HepG2 (cell line): ENCODE measurements around the gene FXR2. TPM values are rescaled to one million over a fixed set of nuclear protein-coding genes. Genes with fewer than 3 reads are reported as not detected.

Source experiments
- ATAC-seq: fragments of 200-7000 bp; cut with Tn5 transposase; 3 replicates; pipeline ENCODE4 v1.9.1; 2020; ENCODE audit warnings: mild to moderate bottlenecking, moderate library complexity
- BruUV-seq: library from RNA; stranded (reverse); fragments of 400-500 nt; replicated peaks from 2 replicates; lab custom pipeline; 2021; lab: Mats Ljungman, UMichigan
- CTCF ChIA-PET: fragments of 300-600 bp; formaldehyde crosslinking; extraction: SDS; loops from one replicate; lab custom pipeline; 2021; ENCODE audit warnings: low total read pairs, inconsistent platforms, low intra/inter-chr PET ratio; lab: Yijun Ruan, JAX
- POLR2A ChIA-PET: fragments of 350-600 bp; sonication (Branson Sonifier 250); formaldehyde crosslinking; loops from one replicate; lab custom pipeline; 2020; ENCODE audit warnings: antibody characterized with exemption, inconsistent platforms; lab: Yijun Ruan, JAX
- DNase-seq: peaks from one replicate; pipeline ENCODE4 v3.0.0-alpha.2; 2015; ENCODE audit warnings: low spot score
- FAIRE-seq: peaks from 3 replicates; lab custom pipeline; 2011; peaks lifted over from hg19 to GRCh38; lab: Jason Lieb, UNC
- H2AFZ ChIP-seq: one replicate; pipeline ENCODE4 v1.6.1; 2011; ENCODE audit warnings: low read length, inconsistent platforms
- H3K27ac ChIP-seq: fragments of 300-600 bp; 3 replicates; pipeline ENCODE4 v1.8.0; 2011; ENCODE audit warnings: mixed run types, mild to moderate bottlenecking, mixed read lengths, low read length, inconsistent platforms; ENCODE audit not compliant: insufficient read depth; ENCODE audit errors: extremely low read length
- H3K27me3 ChIP-seq, 2 experiments: fragments of 200-600 bp in 1 of 2; 2 replicates in 1 of 2; 3 replicates in 1 of 2; pipeline versions ENCODE4 v1.6.0 to v1.8.0; 2011; ENCODE audit warnings: low read length in 2 of 2, mild to moderate bottlenecking in 2 of 2, moderate library complexity in 2 of 2, inconsistent platforms in 1 of 2; ENCODE audit not compliant: insufficient read depth in 2 of 2, control insufficient read depth in 1 of 2
- H3K36me3 ChIP-seq, 2 experiments: fragments of 200-600 bp in 1 of 2; replicated peaks in 1 of 2; 2 replicates in 1 of 2; 3 replicates in 1 of 2; pipeline versions ENCODE4 v1.5.1 to v1.8.0; 2011; ENCODE audit warnings: low read length in 2 of 2, inconsistent platforms in 1 of 2; ENCODE audit not compliant: insufficient read depth in 2 of 2, control insufficient read depth in 1 of 2
- H3K4me1 ChIP-seq: 2 replicates; pipeline ENCODE4 v1.5.1; 2012; ENCODE audit warnings: low read length, inconsistent platforms; ENCODE audit not compliant: insufficient read depth
- H3K4me2 ChIP-seq: 2 replicates; pipeline ENCODE4 v1.6.0; 2011; ENCODE audit warnings: low read depth, low read length, inconsistent platforms
- H3K4me3 ChIP-seq, 3 experiments: fragments of 200-600 bp in 1 of 3; sonication (generic), shearing (Covaris generic) in 1 of 3; replicated peaks in 1 of 3; 2 replicates each; pipeline ENCODE4 v1.5.1; 2011 to 2016; ENCODE audit warnings: low read length in 3 of 3, inconsistent platforms in 2 of 3, low read depth in 2 of 3, mild to moderate bottlenecking in 2 of 3, control low read depth in 1 of 3, mixed read lengths in 1 of 3; ENCODE audit not compliant: insufficient read depth in 1 of 3
- H3K79me2 ChIP-seq: one replicate; pipeline ENCODE4 v1.6.1; 2011; ENCODE audit warnings: low read length, inconsistent platforms; ENCODE audit not compliant: insufficient read depth
- H3K9ac ChIP-seq: 2 replicates; pipeline ENCODE4 v1.6.0; 2011; ENCODE audit warnings: mild to moderate bottlenecking, low read depth, low read length, inconsistent platforms; ENCODE audit not compliant: insufficient read depth
- H3K9me3 ChIP-seq: 2 replicates; pipeline ENCODE4 v1.5.1; 2012; ENCODE audit warnings: mild to moderate bottlenecking, low read length
- H4K20me1 ChIP-seq: 2 replicates; pipeline ENCODE4 v1.6.0; 2011; ENCODE audit warnings: inconsistent platforms, mild to moderate bottlenecking, low read length, moderate library complexity; ENCODE audit not compliant: insufficient read depth
- ATF1 ChIP-seq: IDR thresholded peaks from 2 replicates; pipeline ENCODE4 v1.6.1; 2016; ENCODE audit warnings: mild to moderate bottlenecking, control low read depth
- DNMT1 ChIP-seq: sonication (generic); formaldehyde crosslinking; IDR thresholded peaks from 2 replicates; pipeline ENCODE4 v1.5.1; 2020; ENCODE audit warnings: mild to moderate bottlenecking, missing genetic modification reagents
- DNMT3B ChIP-seq: conservative IDR thresholded peaks from 2 replicates; pipeline ENCODE4 v1.6.1; 2016; ENCODE audit warnings: missing biosample characterization, control low read depth
- FOSL2 ChIP-seq: sonication (generic); formaldehyde crosslinking; IDR thresholded peaks from 2 replicates; pipeline ENCODE4 v1.4.0; 2020; ENCODE audit warnings: missing genetic modification reagents
- FOXP4 ChIP-seq: sonication (generic); formaldehyde crosslinking; IDR thresholded peaks from 2 replicates; pipeline ENCODE4 v1.4.0; 2020; ENCODE audit warnings: missing genetic modification reagents
- GATAD2A ChIP-seq: IDR thresholded peaks from 2 replicates; pipeline ENCODE4 v1.6.1; 2016
- MNT ChIP-seq: fragments of 450-650 bp; IDR thresholded peaks from 2 replicates; pipeline ENCODE4 v1.6.1; 2016
- NFE2L1 ChIP-seq: sonication (generic); formaldehyde crosslinking; IDR thresholded peaks from 2 replicates; pipeline ENCODE4 v1.4.0; 2020; ENCODE audit warnings: missing genetic modification reagents, mild to moderate bottlenecking, borderline replicate concordance
- RBM22 ChIP-seq: fragments of 200-400 bp; formaldehyde crosslinking; optimal IDR thresholded peaks from 2 replicates; pipeline ENCODE3; 2017; ENCODE audit warnings: mild to moderate bottlenecking, low read length, moderate library complexity
- SALL1 ChIP-seq: sonication (generic); formaldehyde crosslinking; IDR thresholded peaks from 2 replicates; pipeline ENCODE4 v1.8.0; 2022; ENCODE audit warnings: mild to moderate bottlenecking, missing genetic modification reagents
- SIN3B ChIP-seq: fragments of 150-350 bp; IDR thresholded peaks from 2 replicates; pipeline ENCODE4 v1.6.1; 2014; ENCODE audit warnings: low read length
- SMAD1 ChIP-seq: sonication (generic); formaldehyde crosslinking; IDR thresholded peaks from 2 replicates; pipeline ENCODE4 v1.4.0; 2020; ENCODE audit warnings: missing genetic modification reagents, low read depth, mild to moderate bottlenecking, borderline replicate concordance
- TBX2 ChIP-seq: sonication (generic); formaldehyde crosslinking; IDR thresholded peaks from 2 replicates; pipeline ENCODE4 v1.5.0; 2020; ENCODE audit warnings: missing genetic modification reagents, mild to moderate bottlenecking, borderline replicate concordance
- THRA ChIP-seq: sonication (generic); formaldehyde crosslinking; IDR thresholded peaks from 2 replicates; pipeline ENCODE4 v1.4.0; 2020; ENCODE audit warnings: missing genetic modification reagents, borderline replicate concordance
- WIZ ChIP-seq: sonication (generic); formaldehyde crosslinking; IDR thresholded peaks from 2 replicates; pipeline ENCODE4 v1.5.1; 2020; ENCODE audit warnings: mild to moderate bottlenecking, missing genetic modification reagents
- ZBTB21 ChIP-seq: sonication (generic); formaldehyde crosslinking; IDR thresholded peaks from 2 replicates; pipeline ENCODE4 v1.4.0; 2020; ENCODE audit warnings: missing genetic modification reagents
- ZNF557 ChIP-seq: sonication (generic); formaldehyde crosslinking; IDR thresholded peaks from 2 replicates; pipeline ENCODE4 v1.4.0; 2020; ENCODE audit warnings: missing genetic modification reagents
- ZNF570 ChIP-seq: sonication (generic); formaldehyde crosslinking; IDR thresholded peaks from 2 replicates; pipeline ENCODE4 v1.4.0; 2020; ENCODE audit warnings: mild to moderate bottlenecking, missing genetic modification reagents, borderline replicate concordance
- WGBS: methylation state at CpG from one replicate; pipeline ENCODE4 v1.1.6; 2017; ENCODE audit warnings: low lambda C conversion rate; 5-methylcytosine and 5-hydroxymethylcytosine counted together
- in situ Hi-C: cut with HindIII; loops from 2 replicates; pipeline ENCODE4 v1.10.0; 2017; ENCODE audit warnings: low pct_unique_long_range_greater_than_20kb; ENCODE audit not compliant: extremely low pct_ligation_motif_present
- intact Hi-C: fragments of 100-400 bp; cut with micrococcal nuclease; formaldehyde crosslinking; loops from one replicate; pipeline ENCODE4 v1.10.0; 2022; ENCODE audit not compliant: unreplicated experiment
- polyA plus RNA-seq, 8 experiments: library from polyadenylated mRNA; depleted of rRNA in 3 of 8; stranded (reverse) in 7 of 8; unstranded in 1 of 8; fragments of >200 nt; fragmentation: Illumina TruSeq in 4 of 8; extraction: Trizol in 4 of 8; gene quantifications; 2 replicates each; pipeline versions ENCODE4 v1.2.1 to v1.2.3, GENCODE V29; 2011 to 2016; ENCODE audit warnings: low read depth in 4 of 8, missing spikeins in 1 of 8, mixed read lengths in 1 of 8; ENCODE audit not compliant: insufficient read depth in 1 of 8
- total RNA-seq, 5 experiments: library from RNA; depleted of rRNA; stranded (reverse); fragments of >200 nt; fragmentation: Illumina TruSeq; extraction: Trizol; gene quantifications; 2 replicates each; pipeline ENCODE4 v1.2.3, GENCODE V29; 2016; ENCODE audit warnings: low read depth in 1 of 5
- TF ChIP-seq, protein P1 (sequence below): sonication (generic); formaldehyde crosslinking; IDR thresholded peaks from 2 replicates; pipeline ENCODE4 v1.8.0; 2022; ENCODE audit warnings: mild to moderate bottlenecking, missing genetic modification reagents, moderate library complexity

FXR2 gene
- total and polyA plus RNA-seq, 2 of the 13 experiments (the other 11 are each of a cell fraction or from before 2014, with no cell fraction given): 20.9 to 24.4 TPM

DNA sequence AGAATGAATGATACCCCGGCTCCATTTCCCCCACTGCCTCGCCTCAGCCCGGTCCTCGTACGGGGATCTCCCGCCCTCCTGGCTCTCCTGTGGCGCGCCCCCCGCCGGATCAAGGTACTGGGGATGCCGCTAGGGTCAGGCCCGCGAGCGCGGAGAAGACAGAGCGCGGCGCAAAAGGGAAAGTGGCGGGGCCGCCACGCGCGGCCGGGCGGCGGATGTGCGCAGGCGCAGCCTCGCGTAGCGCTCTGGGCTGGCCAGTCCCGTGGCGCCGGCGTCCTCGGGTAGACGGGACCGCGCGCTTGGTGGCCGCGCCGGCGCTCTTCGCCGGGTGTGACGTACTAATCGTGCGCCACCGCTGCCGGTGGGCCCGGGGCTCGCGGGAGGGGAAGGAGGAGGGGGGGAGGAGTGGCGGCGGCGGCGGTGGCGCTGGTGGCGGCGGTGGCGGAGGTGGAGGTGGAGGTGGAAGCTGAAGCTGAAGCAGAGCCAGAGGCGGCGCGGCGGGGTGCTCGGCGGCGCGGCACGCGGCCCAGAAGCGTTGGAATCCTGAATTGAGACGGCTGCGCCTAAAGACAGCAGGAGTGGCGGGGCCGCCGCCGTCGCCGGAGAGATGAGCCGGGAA is 53.0 kb downstream of the FXR2 start, which contains the start of gene SENP3:
SENP3 (plus strand) TSS at position 331 of the 619 bp plus-strand sequence. CDS start 1,158 bp downstream, outside the sequence.
- H3K4me3 ChIP-seq: peak within 1 kb of the TSS; percentile 90 to 94 (median 92)
- intact Hi-C loops: loop anchor here (1.0 to 10.0 kb wide), 3 partner anchors 39 to 207 kb away; partner anchors contain the start of genes KCTD11 and TMEM95
- FAIRE-seq (no peak), ATAC-seq (peak; percentile 74), DNase-seq (peak; percentile 77)
- peaks cover 10 to 24% of the 10 kb centered on the region in 2 experiments for H3K36me3 ChIP-seq
- no TSS peak for BruUV-seq
- peak within 1 kb of the TSS; percentile 96 for H3K4me2 ChIP-seq
- H3K9ac ChIP-seq: peak within 1 kb of the TSS; percentile 91
- POLR2A ChIA-PET: interaction anchor here (1.3 to 2.5 kb wide), 6 partner anchors 10 to 124 kb away, joined by 4 to 24 read pairs (median 10); partner anchors contain the start of genes MPDU1 and POLR2A
- CTCF ChIA-PET: interaction anchor here (0.6 to 3.3 kb wide), 3 partner anchors 38 to 121 kb away, joined by 3 to 43 read pairs (median 27); no protein-coding TSS in a partner anchor
- H3K27ac ChIP-seq: peak within 1 kb of the TSS; percentile 75
- H4K20me1 ChIP-seq: no peaks in the 10 kb centered on the region
- no peaks in the 10 kb centered on the region for H3K9me3 ChIP-seq
- in situ Hi-C loops: no loop called here
- whole genome bisulfite sequencing: under 1% methylated on average over 27 of the region's 82 CpGs
- H2AFZ ChIP-seq: peak within 1 kb of the TSS; percentile 69
- no peaks in the 10 kb centered on the region; a peak in 1 of 5 replicates for H3K27me3 ChIP-seq
- H3K79me2 ChIP-seq: peaks cover 27% of the 10 kb centered on the region
- H3K4me1 ChIP-seq: peaks cover 63% of the 10 kb centered on the region
- TF ChIP-seq ZBTB21 (CRISPR knock-in tag) (no peak), DNMT1 (no peak), SALL1 (CRISPR knock-in tag) (0 out of 2 replicates have a peak, but pooled peaks have one; percentile 33), FOXP4 (CRISPR knock-in tag) (no peak), DNMT3B (no peak), GATAD2A (CRISPR knock-in tag) (no peak), TBX2 (CRISPR knock-in tag) (no peak; the same call in 1 of the 2 replicates), FOSL2 (CRISPR knock-in tag) (no peak), ZNF570 (CRISPR knock-in tag) (no peak), WIZ (CRISPR knock-in tag) (no peak), SIN3B (peak; percentile 59), NFE2L1 (no peak), SMAD1 (CRISPR knock-in tag) (no peak; the same call in 1 of the 2 replicates), MNT (no peak; the same call in 1 of the 2 replicates), THRA (CRISPR knock-in tag) (no peak), RBM22 (no peak), ZNF557 (CRISPR knock-in tag) (no peak), ATF1 (no peak; the same call in 1 of the 2 replicates)
- TF ChIP-seq, protein P1, sequence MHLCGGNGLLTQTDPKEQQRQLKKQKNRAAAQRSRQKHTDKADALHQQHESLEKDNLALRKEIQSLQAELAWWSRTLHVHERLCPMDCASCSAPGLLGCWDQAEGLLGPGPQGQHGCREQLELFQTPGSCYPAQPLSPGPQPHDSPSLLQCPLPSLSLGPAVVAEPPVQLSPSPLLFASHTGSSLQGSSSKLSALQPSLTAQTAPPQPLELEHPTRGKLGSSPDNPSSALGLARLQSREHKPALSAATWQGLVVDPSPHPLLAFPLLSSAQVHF (CRISPR knock-in tag): no peak
